DMS114 treated with DMSO at 0.1 percent for 48 hours (cell line): ENCODE measurements around the gene GIMAP7.
"Not testable (repeated sequence)": the region's sequence is repeated elsewhere in the genome, so short reads cannot be mapped to it uniquely, and the experiment has no call there.

ENCODE experiments used
- DNase-seq: peaks from one replicate; lab custom pipeline; 2025; ENCODE audit not compliant: unreplicated experiment; lab: John Stamatoyannopoulos, UW

Gene GIMAP7

GRCh38 chr7:150511048-150511447 is 3.6 kb upstream of the GIMAP7 start:
- DNase-seq, result no peak

DNA sequence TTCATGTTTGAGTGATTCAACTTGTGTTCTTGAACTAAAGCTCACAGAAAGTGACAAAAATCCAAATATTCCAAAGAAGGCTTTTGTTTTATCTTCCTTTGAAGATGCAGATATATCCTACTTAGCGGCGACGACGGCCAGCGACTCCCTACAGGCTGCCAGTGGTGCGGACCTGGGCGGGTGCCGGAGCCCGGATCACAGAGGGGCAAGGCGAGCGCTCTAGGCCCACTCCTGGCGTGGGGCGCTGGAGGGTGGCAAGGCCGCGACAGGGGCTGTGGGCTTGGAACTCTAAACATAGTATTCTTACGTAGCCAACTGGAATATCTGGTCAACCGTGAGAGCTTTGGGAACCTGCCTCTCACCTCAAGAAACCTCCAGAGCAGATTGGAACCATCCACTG is 914 bp upstream of the GIMAP7 start:
- DNase-seq, result no peak

- no peak for DNase-seq
These were observed 826 bp downstream of the GIMAP7 start for GRCh38 chr7:150515248-150516147.

GRCh38 chr7:150516956-150517745 is 2.5 kb downstream of the GIMAP7 start:
- no peak for DNase-seq

DNA sequence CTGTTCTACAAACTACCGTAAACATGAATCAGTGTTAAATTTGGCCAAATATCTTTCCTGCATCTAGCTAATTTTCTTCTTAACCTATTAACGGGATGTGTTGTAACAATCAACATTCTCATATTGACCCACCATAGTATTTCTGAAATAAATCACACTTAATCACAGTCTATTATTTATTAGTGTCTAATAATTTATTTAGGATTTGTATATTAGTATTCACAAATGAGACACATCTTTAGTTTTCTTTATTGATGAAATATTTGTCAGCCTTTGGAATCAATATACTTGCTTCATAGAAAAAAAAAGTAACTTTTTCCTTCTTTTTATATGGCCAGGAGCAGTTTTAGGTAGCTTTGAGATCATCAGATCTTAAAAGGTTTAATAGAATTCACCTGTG is 4.6 kb downstream of the GIMAP7 start:
- DNase-seq, result no peak

DNA sequence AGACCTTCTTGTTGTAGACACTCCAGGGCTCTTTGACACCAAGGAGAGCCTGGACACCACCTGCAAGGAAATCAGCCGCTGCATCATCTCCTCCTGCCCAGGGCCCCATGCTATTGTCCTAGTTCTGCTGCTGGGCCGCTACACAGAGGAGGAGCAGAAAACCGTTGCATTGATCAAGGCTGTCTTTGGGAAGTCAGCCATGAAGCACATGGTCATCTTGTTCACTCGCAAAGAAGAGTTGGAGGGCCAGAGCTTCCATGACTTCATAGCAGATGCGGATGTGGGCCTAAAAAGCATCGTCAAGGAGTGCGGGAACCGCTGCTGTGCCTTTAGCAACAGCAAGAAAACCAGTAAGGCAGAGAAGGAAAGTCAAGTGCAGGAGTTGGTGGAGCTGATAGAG is 5.5 kb downstream of the GIMAP7 start:
- no peak for DNase-seq

GRCh38 chr7:150522931-150523330 is 8.3 kb downstream of the GIMAP7 start:
- not testable (repeated sequence) for DNase-seq

DNA sequence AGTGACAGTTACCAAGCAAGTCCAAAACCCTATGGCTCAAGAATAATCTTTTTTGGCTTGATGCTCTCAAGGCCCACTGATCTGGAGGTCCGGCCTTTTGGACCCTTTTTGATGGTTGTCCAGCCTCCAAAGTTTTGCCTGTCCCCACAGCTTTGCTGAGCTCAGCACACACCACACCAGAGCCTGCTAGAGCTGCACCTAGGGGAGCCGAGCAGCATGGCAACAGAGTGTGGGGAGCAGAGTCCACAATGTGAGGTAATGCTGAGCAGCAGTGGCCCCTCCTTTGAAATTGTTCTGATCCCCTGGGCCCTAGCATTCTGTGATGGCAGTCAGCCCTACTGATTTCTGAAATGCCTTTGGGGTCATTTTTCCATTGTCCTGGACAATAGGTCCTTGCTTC is 9.3 kb downstream of the GIMAP7 start:
- no peak for DNase-seq

DNA sequence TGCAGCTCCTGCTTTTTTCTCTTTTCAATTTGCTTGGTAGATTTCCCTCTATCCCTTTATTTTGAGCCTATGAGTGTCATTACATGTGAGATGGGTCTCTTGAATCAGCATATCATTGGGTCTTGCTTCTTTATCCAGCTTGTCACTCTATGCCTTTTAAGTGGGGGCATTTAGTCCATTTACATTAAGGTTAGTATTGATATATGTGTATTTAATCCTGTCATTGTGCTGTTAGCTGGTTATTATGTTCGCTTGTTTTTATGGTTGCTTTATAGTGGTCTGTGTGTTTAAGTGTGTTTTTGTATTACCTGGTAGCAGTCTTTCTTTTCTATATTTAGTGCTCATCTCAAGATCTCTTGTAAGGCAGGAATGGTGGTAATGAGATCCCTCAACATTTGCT is 17.0 kb downstream of the GIMAP7 start:
- no peak for DNase-seq

DNA sequence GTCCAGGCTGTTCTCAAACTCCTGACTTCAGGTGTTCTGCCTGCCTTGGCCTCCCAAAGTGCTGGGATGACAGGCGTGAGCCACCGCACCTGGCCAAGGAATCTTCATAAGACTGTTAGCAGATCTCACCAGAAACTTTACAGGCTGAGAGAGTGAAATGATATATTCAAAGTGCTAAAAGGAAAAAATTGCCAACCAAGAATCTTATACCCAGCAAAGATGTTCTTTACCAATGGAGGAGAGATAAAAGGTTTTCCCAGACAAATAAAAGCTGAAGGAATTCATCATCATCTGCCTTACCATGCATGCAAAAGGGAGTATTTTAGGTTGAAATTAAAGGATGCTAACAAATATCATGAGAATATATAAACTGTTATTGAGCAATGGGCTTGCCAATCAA is 23.6 kb downstream of the GIMAP7 start:
- DNase-seq, result no peak

- DNase-seq, result no peak
These were observed 38.5 kb downstream of the GIMAP7 start for GRCh38 chr7:150553163-150553562.

DNA sequence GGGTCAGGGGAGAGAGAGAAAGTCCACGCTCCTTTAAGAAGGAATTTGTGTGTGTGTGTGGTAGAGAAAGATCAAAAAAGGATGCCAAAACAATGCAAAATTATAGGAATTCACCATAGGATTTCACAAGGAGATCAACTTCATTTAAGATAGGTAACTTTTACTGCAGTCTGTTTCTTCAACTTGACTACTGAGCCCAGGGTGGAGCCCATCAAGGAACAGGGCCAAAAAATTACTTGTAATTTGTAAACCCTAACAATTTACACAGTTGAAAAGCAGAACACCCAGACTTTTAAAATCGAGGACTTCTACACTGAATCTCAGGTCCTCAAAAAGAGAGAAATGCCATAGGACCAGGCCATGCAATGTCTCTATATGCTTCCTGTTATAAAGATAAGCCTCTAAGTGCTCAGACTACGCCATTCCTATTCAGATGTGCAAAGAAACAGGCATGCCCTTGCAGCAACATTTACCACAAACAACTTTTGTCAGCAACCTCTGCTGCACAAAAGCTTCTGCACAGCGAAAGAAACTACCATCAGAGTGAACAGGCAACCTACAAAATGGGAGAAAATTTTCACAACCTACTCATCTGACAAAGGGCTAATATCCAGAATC is 42.0 kb downstream of the GIMAP7 start:
- DNase-seq, result no peak

DNA sequence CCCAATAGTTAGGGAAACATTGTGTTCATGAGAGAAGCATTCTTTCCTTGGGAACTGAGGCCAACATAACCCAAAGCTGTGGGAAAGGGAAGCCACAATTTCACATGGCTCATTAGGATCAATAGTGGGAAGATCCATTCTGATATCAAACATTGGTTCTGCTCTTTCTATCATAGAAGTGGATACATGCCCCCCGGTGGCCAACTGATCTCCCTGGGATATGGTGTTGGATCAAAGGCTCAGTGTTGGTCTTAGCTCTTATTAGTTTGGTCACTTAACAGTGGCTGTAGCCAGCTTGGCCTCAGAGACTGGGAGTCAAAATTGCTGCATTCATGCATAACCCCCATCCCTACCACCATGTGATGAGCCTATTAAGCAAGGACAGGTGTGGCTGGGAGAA is 45.8 kb downstream of the GIMAP7 start:
- DNase-seq, result no peak

DNA sequence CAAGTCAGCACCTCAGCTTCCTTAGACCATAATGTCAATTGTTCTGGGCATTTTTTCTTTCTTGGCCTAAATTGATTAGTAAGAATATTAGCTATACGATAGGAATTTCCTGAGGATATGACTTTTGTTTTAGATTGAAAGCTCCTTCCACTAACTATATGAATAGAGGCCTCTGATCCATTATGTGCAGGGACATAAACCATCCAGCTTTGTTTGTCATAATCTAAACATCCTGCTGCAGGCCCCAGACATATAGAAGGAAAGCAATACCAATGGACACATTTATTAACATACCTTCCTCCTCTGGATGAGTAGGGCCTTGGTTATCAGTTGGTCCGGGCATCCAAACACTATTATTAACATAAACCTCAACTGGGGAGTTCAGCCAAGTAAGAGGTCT is 48.2 kb downstream of the GIMAP7 start:
- DNase-seq, result no peak

GRCh38 chr7:150564006-150564405 is 49.3 kb downstream of the GIMAP7 start:
- DNase-seq, result no peak

DNA sequence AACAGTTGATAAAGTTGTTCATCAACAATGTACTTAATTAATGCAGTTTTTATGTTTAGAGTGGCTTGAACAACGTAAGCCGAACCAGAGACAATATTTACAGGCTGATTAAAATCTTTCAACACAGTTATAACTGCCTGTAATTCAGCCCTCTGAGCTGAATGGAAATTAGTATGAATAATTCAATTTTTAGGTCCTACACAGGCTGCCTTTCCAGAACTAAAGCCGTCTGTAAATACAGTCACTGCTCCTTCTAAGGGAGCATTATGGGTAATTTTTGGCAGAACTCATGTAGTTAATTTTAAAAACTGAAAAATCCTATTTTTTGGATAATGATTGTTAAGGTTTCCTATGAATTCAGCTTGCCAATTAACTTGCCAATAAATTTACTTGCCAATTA is 49.9 kb downstream of the GIMAP7 start:
- no peak for DNase-seq

DNA sequence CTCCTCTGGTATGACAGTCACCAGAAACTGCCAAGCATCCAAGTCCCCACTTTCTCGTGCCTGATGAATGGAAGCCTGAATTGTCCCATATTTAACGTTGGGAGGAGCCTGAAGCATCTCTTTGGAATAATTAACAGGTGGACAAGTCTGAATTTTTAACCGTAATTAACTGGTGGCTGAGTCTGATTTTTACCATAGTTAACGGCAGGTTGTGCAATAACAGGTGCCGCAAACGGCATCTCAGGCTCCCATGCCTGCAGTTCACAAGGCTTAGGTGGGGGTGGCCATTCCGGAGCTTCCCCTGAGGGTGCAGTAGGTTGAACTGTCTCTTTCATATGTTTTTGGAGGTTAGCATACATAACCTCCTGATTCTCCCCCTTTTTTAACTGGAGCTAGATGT is 50.6 kb downstream of the GIMAP7 start:
- DNase-seq, result no peak

GRCh38 chr7:150566123-150566522 is 51.5 kb downstream of the GIMAP7 start:
- DNase-seq, result no peak

DNA sequence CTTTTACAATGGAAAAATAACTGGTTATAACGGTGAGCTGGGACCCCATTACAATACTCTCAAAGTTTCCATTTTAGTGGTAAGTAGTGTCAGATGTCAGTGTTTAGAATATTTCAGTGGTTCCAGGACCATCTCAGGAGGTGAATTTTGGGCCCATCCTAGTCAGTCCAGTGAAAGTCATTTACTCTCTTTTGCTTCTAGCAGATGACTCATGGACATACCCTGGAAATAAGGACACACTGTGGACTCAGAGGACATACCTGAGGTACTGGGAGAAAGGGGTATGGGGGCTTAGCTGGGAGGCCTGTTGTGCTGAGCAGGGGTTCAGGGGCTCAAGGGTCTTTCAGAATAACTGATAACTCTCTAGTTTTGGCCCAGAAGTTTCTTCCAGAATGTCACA is 51.9 kb downstream of the GIMAP7 start:
- no peak for DNase-seq

DNA sequence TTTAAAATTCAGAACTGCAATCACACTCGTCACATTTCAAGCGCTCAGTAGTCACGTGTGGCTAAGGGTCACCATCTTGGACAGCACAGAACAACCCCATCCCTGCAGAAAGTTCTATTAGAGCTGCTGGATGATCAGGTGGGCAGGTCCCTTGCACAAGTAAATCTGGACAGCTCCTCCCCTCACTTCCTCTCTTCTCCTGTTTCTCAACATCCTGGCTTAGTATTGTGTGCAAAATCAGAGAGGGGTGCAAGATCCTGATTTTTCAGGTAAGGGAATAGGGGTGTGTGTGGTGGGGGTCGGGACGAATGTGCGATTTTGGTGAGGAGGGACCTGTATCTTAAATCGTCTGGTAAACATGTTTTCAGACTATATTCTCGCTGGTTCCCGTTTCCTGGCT is 52.5 kb downstream of the GIMAP7 start, which contains the start of gene GIMAP4:
GIMAP4 (plus strand) TSS at position 222 of the 400 bp plus-strand sequence. CDS start 2,512 bp downstream, outside the sequence.
- no peak for DNase-seq

GRCh38 chr7:150567871-150568301 is 53.2 kb downstream of the GIMAP7 start:
- DNase-seq, result no peak

GRCh38 chr7:150568714-150569113 is 54.0 kb downstream of the GIMAP7 start:
- DNase-seq, result no peak
